DND-41 (cell line): ENCODE data around the gene ARHGEF19.

Experiments
- ATAC-seq: fragments of 200-7000 bp; cut with Tn5 transposase; 3 replicates; pipeline ENCODE4 v1.9.1; 2021; ENCODE audit warnings: low read depth; ENCODE audit not compliant: insufficient read depth
- DNase-seq: peaks from one replicate; pipeline ENCODE4 v3.0.0-alpha.2; 2020
- H2AFZ ChIP-seq: 2 replicates; pipeline ENCODE4 v1.6.0; 2012; ENCODE audit warnings: low read depth, low read length
- H3K27ac ChIP-seq: 2 replicates; pipeline ENCODE4 v1.5.1; 2012; ENCODE audit warnings: low read length, inconsistent platforms
- H3K27me3 ChIP-seq: fragments of 200-600 bp; sonication (generic); 2 replicates; pipeline ENCODE4 v1.6.0; 2012; ENCODE audit warnings: low read length, mild to moderate bottlenecking, inconsistent platforms; ENCODE audit not compliant: insufficient read depth, poor library complexity
- H3K36me3 ChIP-seq: 2 replicates; pipeline ENCODE4 v1.5.1; 2012; ENCODE audit warnings: low read length, inconsistent platforms; ENCODE audit not compliant: insufficient read depth
- H3K4me1 ChIP-seq: 2 replicates; pipeline ENCODE4 v1.5.1; 2012; ENCODE audit warnings: mild to moderate bottlenecking, low read length; ENCODE audit not compliant: insufficient read depth
- H3K4me2 ChIP-seq: 2 replicates; pipeline ENCODE4 v1.6.0; 2012; ENCODE audit warnings: mild to moderate bottlenecking, moderate library complexity, low read length, inconsistent platforms; ENCODE audit not compliant: insufficient read depth
- H3K4me3 ChIP-seq, 2 experiments: fragments of 200-600 bp in 1 of 2; shearing (Covaris generic) in 1 of 2; 2 replicates each; pipeline ENCODE4 v1.5.1; 2012 to 2016; ENCODE audit warnings: inconsistent platforms in 2 of 2, low read length in 2 of 2, mild to moderate bottlenecking in 2 of 2, low read depth in 1 of 2, moderate library complexity in 1 of 2
- H3K79me2 ChIP-seq: 2 replicates; pipeline ENCODE4 v1.6.0; 2012; ENCODE audit warnings: low read length, inconsistent platforms; ENCODE audit not compliant: insufficient read depth
- H3K9ac ChIP-seq: 2 replicates; pipeline ENCODE4 v1.6.0; 2012; ENCODE audit warnings: low read depth, mild to moderate bottlenecking, inconsistent platforms, low read length, moderate library complexity
- H3K9me3 ChIP-seq: 2 replicates; pipeline ENCODE4 v1.5.1; 2012; ENCODE audit warnings: low read length, moderate library complexity, mild to moderate bottlenecking, inconsistent platforms; ENCODE audit not compliant: insufficient read depth, severe bottlenecking
- H4K20me1 ChIP-seq: 2 replicates; pipeline ENCODE4 v1.6.0; 2012; ENCODE audit warnings: low read length; ENCODE audit not compliant: insufficient read depth
- EZH2 ChIP-seq: IDR thresholded peaks from 3 replicates; pipeline ENCODE4 v1.6.1; 2012; ENCODE audit warnings: borderline replicate concordance, low read depth, mild to moderate bottlenecking, moderate library complexity, low read length, inconsistent platforms; ENCODE audit not compliant: severe bottlenecking
- TF ChIP-seq, protein P1 (sequence below): IDR thresholded peaks from 2 replicates; pipeline ENCODE4 v1.5.1; 2012; ENCODE audit warnings: borderline replicate concordance, low read length, moderate library complexity, mild to moderate bottlenecking; ENCODE audit not compliant: poor library complexity, severe bottlenecking; ENCODE audit errors: extremely low read depth

The ARHGEF19 gene

DNA sequence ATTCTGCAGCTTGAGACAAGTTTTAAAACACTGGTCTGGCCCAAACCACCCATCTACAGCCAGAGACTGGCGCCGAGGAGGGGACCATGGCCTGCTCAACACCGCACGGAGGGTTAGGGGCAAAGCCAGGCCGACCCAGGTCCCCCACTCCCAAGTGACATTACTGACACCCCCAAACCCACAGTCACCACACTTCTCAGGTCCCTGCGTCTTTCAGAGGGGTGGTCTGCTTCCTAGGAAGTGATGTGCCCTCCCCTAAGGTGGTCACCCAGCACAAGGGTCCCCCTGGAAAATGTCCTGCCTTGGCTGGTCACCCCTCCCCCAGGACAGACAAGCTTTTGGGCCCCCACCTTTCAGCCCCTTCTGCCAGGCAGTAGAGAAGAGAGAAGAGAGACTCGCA, 35.8 kb downstream of the ARHGEF19 start:
- peaks cover under 1% of the 10 kb centered on the region; the same call in 1 of the 2 replicates for H4K20me1 ChIP-seq
- DNase-seq (no peak), ATAC-seq (no peak)
- H3K4me1 ChIP-seq: no peaks in the 10 kb centered on the region
- H3K4me2 ChIP-seq: no peak overlapping the region
- no peaks in the 10 kb centered on the region for H3K9me3 ChIP-seq
- H3K27me3 ChIP-seq: no peaks in the 10 kb centered on the region
- H3K4me3 ChIP-seq: no peak overlapping the region
- H3K79me2 ChIP-seq: no peaks in the 10 kb centered on the region
- no peaks in the 10 kb centered on the region for H3K36me3 ChIP-seq
- no peak overlapping the region for H2AFZ ChIP-seq
- no peak overlapping the region for H3K27ac ChIP-seq
- no peak overlapping the region for H3K9ac ChIP-seq
- TF ChIP-seq, protein P1, sequence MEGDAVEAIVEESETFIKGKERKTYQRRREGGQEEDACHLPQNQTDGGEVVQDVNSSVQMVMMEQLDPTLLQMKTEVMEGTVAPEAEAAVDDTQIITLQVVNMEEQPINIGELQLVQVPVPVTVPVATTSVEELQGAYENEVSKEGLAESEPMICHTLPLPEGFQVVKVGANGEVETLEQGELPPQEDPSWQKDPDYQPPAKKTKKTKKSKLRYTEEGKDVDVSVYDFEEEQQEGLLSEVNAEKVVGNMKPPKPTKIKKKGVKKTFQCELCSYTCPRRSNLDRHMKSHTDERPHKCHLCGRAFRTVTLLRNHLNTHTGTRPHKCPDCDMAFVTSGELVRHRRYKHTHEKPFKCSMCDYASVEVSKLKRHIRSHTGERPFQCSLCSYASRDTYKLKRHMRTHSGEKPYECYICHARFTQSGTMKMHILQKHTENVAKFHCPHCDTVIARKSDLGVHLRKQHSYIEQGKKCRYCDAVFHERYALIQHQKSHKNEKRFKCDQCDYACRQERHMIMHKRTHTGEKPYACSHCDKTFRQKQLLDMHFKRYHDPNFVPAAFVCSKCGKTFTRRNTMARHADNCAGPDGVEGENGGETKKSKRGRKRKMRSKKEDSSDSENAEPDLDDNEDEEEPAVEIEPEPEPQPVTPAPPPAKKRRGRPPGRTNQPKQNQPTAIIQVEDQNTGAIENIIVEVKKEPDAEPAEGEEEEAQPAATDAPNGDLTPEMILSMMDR: no peak
- TF ChIP-seq EZH2: no peak

DNA sequence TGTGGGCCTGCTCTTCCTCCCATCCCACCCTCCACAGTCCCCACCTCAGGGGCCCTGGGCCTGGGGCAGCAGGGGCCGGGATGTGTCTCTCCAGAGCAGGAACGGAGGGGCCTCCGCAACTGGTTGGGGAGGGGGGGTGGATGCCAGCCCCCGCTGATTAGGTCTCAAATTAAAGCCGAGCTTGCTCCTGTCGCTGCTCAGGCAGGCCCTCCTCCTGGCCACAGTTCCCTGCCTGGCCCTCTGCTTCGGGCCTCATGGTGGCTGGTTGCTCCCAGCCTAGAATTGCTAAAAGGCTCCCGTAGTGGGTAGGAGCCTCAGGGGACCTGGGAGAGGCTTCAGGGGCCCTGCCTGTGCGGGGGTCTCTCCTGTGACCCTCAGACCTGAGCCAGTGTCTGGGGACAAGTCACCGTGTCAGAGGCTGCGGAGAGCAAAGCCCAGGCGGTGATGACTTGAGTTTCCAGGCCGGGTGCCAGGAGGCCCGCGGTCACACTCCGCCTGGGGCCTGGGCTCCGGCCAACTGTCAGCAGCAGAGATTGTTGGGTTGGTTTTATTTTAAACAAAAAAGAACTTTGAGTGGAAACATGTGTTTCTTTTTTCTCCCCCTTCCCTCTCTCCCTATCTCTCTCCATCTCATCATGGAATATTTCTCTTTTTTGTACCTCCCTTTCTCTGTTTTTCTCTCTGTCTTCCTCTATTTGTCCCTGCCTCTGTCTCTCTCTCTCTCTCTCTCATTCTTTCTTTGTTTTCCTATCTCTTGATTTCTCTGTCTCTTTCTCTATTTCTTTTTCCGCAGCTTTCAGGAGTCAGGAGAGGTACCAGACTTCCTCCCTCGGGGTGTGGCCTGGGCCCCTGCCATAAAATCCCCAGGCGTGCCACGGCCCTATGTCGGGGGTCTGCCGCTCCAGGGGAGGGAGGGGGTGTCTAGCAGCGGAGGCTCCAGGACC, 36.6 kb downstream of the ARHGEF19 start:
- Histone ChIP-seq H3K4me2 (no peak overlapping the region), H2AFZ (no peak overlapping the region), H3K9ac (no peak overlapping the region), H4K20me1 (peaks cover 7% of the 10 kb centered on the region; the same call in 1 of the 2 replicates), H3K4me3 (no peak overlapping the region), H3K4me1 (no peaks in the 10 kb centered on the region), H3K36me3 (no peaks in the 10 kb centered on the region), H3K9me3 (no peaks in the 10 kb centered on the region), H3K79me2 (no peaks in the 10 kb centered on the region), H3K27ac (no peak overlapping the region), H3K27me3 (peaks cover 3% of the 10 kb centered on the region)
- ATAC-seq (no peak), DNase-seq (no peak)
- TF ChIP-seq, protein P1: no peak
- TF ChIP-seq EZH2: no peak

DNA sequence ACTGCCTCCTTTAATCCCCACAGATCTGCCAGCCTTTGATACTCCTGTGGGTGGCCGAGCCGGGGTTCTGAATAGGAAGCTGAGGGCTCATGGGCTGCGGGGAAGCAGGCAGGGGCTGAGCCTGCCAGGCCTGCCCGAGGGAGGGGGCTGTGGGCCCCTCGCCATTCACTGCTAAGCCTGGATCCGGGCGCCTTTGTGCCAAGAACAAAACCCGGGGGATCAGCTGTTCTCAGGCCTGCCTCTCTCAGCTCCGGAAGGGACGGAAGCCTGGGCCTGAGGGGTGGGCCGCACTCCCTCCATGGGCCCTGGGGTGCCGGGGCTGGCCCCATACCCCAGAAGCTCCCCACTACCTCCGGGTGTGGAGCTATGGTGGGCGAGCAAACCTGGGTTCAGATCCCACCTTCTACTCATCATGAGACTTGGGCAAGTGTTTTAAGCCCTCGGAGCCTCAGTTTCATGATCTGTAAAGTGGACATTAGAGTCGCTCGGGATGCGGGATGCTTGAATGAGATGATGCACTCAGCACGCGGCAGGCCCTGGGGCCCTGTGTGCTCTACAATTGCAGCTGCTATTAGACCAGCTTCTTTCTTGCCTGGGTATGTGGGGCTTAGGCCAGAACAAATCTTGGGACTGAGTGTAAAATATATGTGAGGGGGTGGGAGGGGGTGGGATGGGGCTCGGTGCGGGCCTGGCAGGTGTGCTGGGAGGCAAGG, 37.4 kb downstream of the ARHGEF19 start:
- no peaks in the 10 kb centered on the region for H3K9me3 ChIP-seq
- H3K36me3 ChIP-seq: no peaks in the 10 kb centered on the region
- no peak overlapping the region for H3K4me2 ChIP-seq
- no peak for DNase-seq
- H2AFZ ChIP-seq: no peak overlapping the region
- H3K9ac ChIP-seq: no peak overlapping the region
- TF ChIP-seq, protein P1: no peak
- no peak for ATAC-seq
- H3K27ac ChIP-seq: no peak overlapping the region
- no peaks in the 10 kb centered on the region for H3K79me2 ChIP-seq
- H3K4me1 ChIP-seq: no peaks in the 10 kb centered on the region
- H3K27me3 ChIP-seq: peaks cover 4% of the 10 kb centered on the region
- H4K20me1 ChIP-seq: peaks cover 7% of the 10 kb centered on the region; the same call in 1 of the 2 replicates
- no peak overlapping the region for H3K4me3 ChIP-seq
